ENCODE results near the gene METAP1D. TPM values are rescaled to one million over a fixed set of nuclear protein-coding genes. Genes with fewer than 3 reads are reported as not detected.

The METAP1D gene
- total and polyA plus RNA-seq, 2 of the 4 experiments (the other 2 are of a cell fraction) = 3.4 to 5.5 TPM

DNA sequence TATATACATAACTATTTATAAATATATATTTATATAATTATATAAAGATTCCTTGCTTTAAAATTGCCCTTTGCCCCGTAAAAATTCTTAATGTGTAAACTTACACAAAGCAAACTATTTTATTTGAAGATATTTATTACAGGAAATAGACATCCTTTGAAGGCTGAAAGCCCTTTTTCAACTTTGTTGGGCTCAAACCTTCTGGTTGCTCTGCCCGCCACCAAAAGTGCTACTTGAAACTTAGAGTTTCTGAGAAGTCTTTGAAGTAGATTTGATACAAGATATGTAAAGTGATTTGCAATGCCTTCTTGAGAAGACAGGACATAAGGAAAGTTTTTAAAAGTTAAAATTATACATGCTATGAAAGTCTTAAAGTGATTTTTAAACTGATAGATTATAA lies 36.6 kb upstream of the METAP1D start:
- H2BK5ac ChIP-seq (ENCODE audit: low read depth, low read length, poor library complexity, severe bottlenecking) = no peak overlapping the region
- no peak overlapping the region for H3K56ac ChIP-seq (ENCODE audit: extremely low read depth, insufficient read depth, low read length)
- no peak overlapping the region for H2BK15ac ChIP-seq (ENCODE audit: low read depth, low read length)
- no peak overlapping the region for H3K14ac ChIP-seq (replicated peaks; ENCODE audit: low read depth, low read length)
- intact Hi-C loops (cut with micrococcal nuclease) = no loop called here
- no peaks in the 10 kb centered on the region for H4K20me1 ChIP-seq (ENCODE audit: insufficient read depth, low read length)
- H4K8ac ChIP-seq (ENCODE audit: low read depth in 2 of 2, low read length in 2 of 2) = no peak overlapping the region
- BruUV-seq (replicated peaks) = no TSS peak
- H3K79me1 ChIP-seq (ENCODE audit: low read depth in 1 of 2, low read length in 2 of 2) = peaks cover 16 to 29% of the 10 kb centered on the region in 2 experiments; a peak in 3 of 4 replicates
- dilution Hi-C loops (cut with HindIII; ENCODE audit: low sequenced_read_pairs, unreplicated experiment) = no loop called here
- ChIA-PET CTCF (no interaction called here), POLR2A (ENCODE audit: unreplicated experiment) (no interaction called here)
- peaks cover 11% of the 10 kb centered on the region for H3K4me1 ChIP-seq (ENCODE audit: control insufficient read depth, insufficient read depth, low read length)
- peaks cover 6% of the 10 kb centered on the region for H3K9me1 ChIP-seq (ENCODE audit: insufficient read depth, low read length)
- no peak overlapping the region for H4K91ac ChIP-seq (ENCODE audit: insufficient read depth, low read depth, low read length)
- H3K9ac ChIP-seq (ENCODE audit: low read depth, low read length) = no peak overlapping the region
- no peak overlapping the region for H2BK20ac ChIP-seq (ENCODE audit: low read depth, low read length)
- no CpG with 5 or more reads among the region's 2 CpGs for WGBS, 2 experiments (ENCODE audit: extremely low coverage in 2 of 2, insufficient read length in 1 of 2)
- H3K4me3 ChIP-seq (ENCODE audit: insufficient read depth, low read depth, low read length) = no peak overlapping the region
- no peak overlapping the region for H2AK5ac ChIP-seq (ENCODE audit: low read depth, low read length)
- H2BK120ac ChIP-seq (ENCODE audit: low read depth, low read length) = no peak overlapping the region
- H3K4ac ChIP-seq (ENCODE audit: low read depth, low read length) = no peak overlapping the region
- in situ Hi-C loops (cut with MboI; ENCODE audit: low sequenced_read_pairs) = no loop called here
- H3K27me3 ChIP-seq (ENCODE audit: control insufficient read depth, insufficient read depth, low read length) = no peaks in the 10 kb centered on the region
- TF ChIP-seq ELK1 (IDR thresholded peaks at IDR 0.05; ENCODE audit: borderline replicate concordance, low read depth, low read length) (no peak), CTCF (conservative IDR thresholded peaks at IDR 0.05; ENCODE audit: low read depth, low read length) (no peak), NFE2L2 (IDR thresholded peaks at IDR 0.05; ENCODE audit: low read depth, low read length) (no peak), FOS (IDR thresholded peaks at IDR 0.05; ENCODE audit: low read depth, low read length) (no peak), MAZ (IDR thresholded peaks at IDR 0.05; ENCODE audit: borderline replicate concordance, low read depth, low read length) (no peak), BHLHE40 (IDR thresholded peaks at IDR 0.05; ENCODE audit: low read depth, low read length) (no peak), MAFK (IDR thresholded peaks at IDR 0.05; ENCODE audit: low read depth, low read length) (no peak), RAD21 (IDR thresholded peaks at IDR 0.05; ENCODE audit: low read length) (no peak), CEBPB (IDR thresholded peaks at IDR 0.05; ENCODE audit: low read depth, low read length) (no peak), RCOR1 (IDR thresholded peaks at IDR 0.05; ENCODE audit: insufficient replicate concordance, low read length) (no peak), CHD1 (IDR thresholded peaks at IDR 0.05; ENCODE audit: low read depth, low read length) (no peak)
- TF ChIP-seq, protein P1, sequence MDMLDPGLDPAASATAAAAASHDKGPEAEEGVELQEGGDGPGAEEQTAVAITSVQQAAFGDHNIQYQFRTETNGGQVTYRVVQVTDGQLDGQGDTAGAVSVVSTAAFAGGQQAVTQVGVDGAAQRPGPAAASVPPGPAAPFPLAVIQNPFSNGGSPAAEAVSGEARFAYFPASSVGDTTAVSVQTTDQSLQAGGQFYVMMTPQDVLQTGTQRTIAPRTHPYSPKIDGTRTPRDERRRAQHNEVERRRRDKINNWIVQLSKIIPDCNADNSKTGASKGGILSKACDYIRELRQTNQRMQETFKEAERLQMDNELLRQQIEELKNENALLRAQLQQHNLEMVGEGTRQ (IDR thresholded peaks at IDR 0.05; ENCODE audit: low read depth, low read length) = no peak
- H4K5ac ChIP-seq (ENCODE audit: low read depth, low read length) = no peak overlapping the region
- H2AFZ ChIP-seq (replicated peaks; ENCODE audit: low read length, poor library complexity) = no peak overlapping the region
- H3K36me3 ChIP-seq (ENCODE audit: control insufficient read depth, insufficient read depth, low read length) = no peaks in the 10 kb centered on the region; the same call in 1 of the 2 replicates
- no peak for DNase-seq
- H3K27ac ChIP-seq (ENCODE audit: insufficient read depth, low read length) = no peak overlapping the region
- H2AK9ac ChIP-seq (replicated peaks; ENCODE audit: low read depth, low read length, poor library complexity) = no peak overlapping the region
- H3K23ac ChIP-seq (ENCODE audit: low read depth, low read length) = no peak overlapping the region
- H3K4me2 ChIP-seq (ENCODE audit: low read depth, low read length) = no peak overlapping the region
- H3K18ac ChIP-seq (ENCODE audit: low read depth, low read length) = no peak overlapping the region
- no peaks in the 10 kb centered on the region for H3K9me3 ChIP-seq (ENCODE audit: control insufficient read depth, insufficient read depth, low read length)
- ATAC-seq (ENCODE audit: low read depth) = no peak
